Smooth muscle cell (in vitro differentiated cells): ENCODE measurements around the gene AMBRA1. TPM values are rescaled to one million over a fixed set of nuclear protein-coding genes. Genes with fewer than 3 reads are reported as not detected.
A peak's percentile ranks its signal among the peaks of the same experiment; 100 is the strongest.

Source experiments
- DNase-seq: peaks from one replicate; lab custom pipeline; 2025; ENCODE audit not compliant: unreplicated experiment; lab: John Stamatoyannopoulos, UW
- H2AFZ ChIP-seq: fragments of 200-600 bp; sonication (generic); 2 replicates; pipeline ENCODE4 v1.6.0; 2016; ENCODE audit warnings: antibody characterized with exemption, low read depth, mild to moderate bottlenecking
- H3F3A ChIP-seq: fragments of 200-600 bp; sonication (generic); 2 replicates; pipeline ENCODE4 v1.6.0; 2017; ENCODE audit warnings: antibody characterized with exemption, low read depth
- H3K27ac ChIP-seq: fragments of 200-600 bp; sonication (generic); 2 replicates; pipeline ENCODE4 v1.5.1; 2016; ENCODE audit warnings: low read depth, mild to moderate bottlenecking
- H3K27me3 ChIP-seq: fragments of 200-600 bp; sonication (generic); 2 replicates; pipeline ENCODE4 v1.6.1; 2016; ENCODE audit warnings: low read depth, mild to moderate bottlenecking
- H3K36me3 ChIP-seq: fragments of 200-600 bp; sonication (generic); 2 replicates; pipeline ENCODE4 v1.5.1; 2016; ENCODE audit warnings: low read depth
- H3K4me1 ChIP-seq: fragments of 200-600 bp; sonication (generic); 2 replicates; pipeline ENCODE4 v1.5.1; 2016; ENCODE audit warnings: low read depth
- H3K4me2 ChIP-seq: fragments of 200-600 bp; sonication (generic); 2 replicates; pipeline ENCODE4 v1.6.0; 2016; ENCODE audit warnings: mild to moderate bottlenecking
- H3K4me3 ChIP-seq: fragments of 200-600 bp; sonication (generic); 2 replicates; pipeline ENCODE4 v1.5.1; 2016; ENCODE audit warnings: mild to moderate bottlenecking
- H3K79me2 ChIP-seq: fragments of 200-600 bp; sonication (generic); 2 replicates; pipeline ENCODE4 v1.6.0; 2016; ENCODE audit warnings: low read depth, mild to moderate bottlenecking
- H3K9ac ChIP-seq: fragments of 200-600 bp; sonication (generic); 2 replicates; pipeline ENCODE4 v1.6.0; 2016; ENCODE audit warnings: low read depth
- H3K9me3 ChIP-seq: fragments of 200-600 bp; sonication (generic); replicated peaks from 2 replicates; pipeline ENCODE4 v1.5.1; 2016; ENCODE audit warnings: low read depth
- H4K20me1 ChIP-seq: fragments of 200-600 bp; sonication (generic); 2 replicates; pipeline ENCODE4 v1.6.0; 2016; ENCODE audit warnings: low read depth
- WGBS: methylation state at CpG from one replicate; pipeline ENCODE4 v1.1.7; 2016; ENCODE audit warnings: low lambda C conversion rate; 5-methylcytosine and 5-hydroxymethylcytosine counted together
- polyA plus RNA-seq: library from polyadenylated mRNA; unstranded; fragments of >200 nt; fragmentation: Nextera tagmentation; extraction: Ambion mirVana; gene quantifications from 2 replicates; pipeline ENCODE4 v1.2.1, GENCODE V29; 2016
- total RNA-seq: library from RNA; depleted of rRNA; stranded (reverse); fragments of >200 nt; gene quantifications from 2 replicates; pipeline ENCODE4 v1.2.3, GENCODE V29; 2014
- TF ChIP-seq, protein P1 (sequence below): fragments of 200-600 bp; sonication (generic); IDR thresholded peaks from 2 replicates; pipeline ENCODE4 v1.5.1; 2017; ENCODE audit warnings: borderline replicate concordance, mild to moderate bottlenecking, antibody characterized with exemption; ENCODE audit not compliant: insufficient read depth, poor library complexity, severe bottlenecking

AMBRA1 gene
- total and polyA plus RNA-seq, 2 experiments from 2014 or later = 10.3 to 38.3 TPM

- Histone ChIP-seq H3K79me2 (no peaks in the 10 kb centered on the region), H4K20me1 (peaks cover 26% of the 10 kb centered on the region), H3K27ac (no peak overlapping the region), H3K4me3 (peak overlapping the region; percentile 55), H3K9me3 (no peaks in the 10 kb centered on the region), H3K4me1 (peaks cover 19% of the 10 kb centered on the region), H3F3A (no peaks in the 10 kb centered on the region), H2AFZ (no peak overlapping the region), H3K9ac (no peak overlapping the region), H3K4me2 (peak overlapping the region; percentile 91), H3K27me3 (peaks cover 34% of the 10 kb centered on the region), H3K36me3 (no peaks in the 10 kb centered on the region)
- peak; percentile 62 for DNase-seq
- TF ChIP-seq, protein P1, sequence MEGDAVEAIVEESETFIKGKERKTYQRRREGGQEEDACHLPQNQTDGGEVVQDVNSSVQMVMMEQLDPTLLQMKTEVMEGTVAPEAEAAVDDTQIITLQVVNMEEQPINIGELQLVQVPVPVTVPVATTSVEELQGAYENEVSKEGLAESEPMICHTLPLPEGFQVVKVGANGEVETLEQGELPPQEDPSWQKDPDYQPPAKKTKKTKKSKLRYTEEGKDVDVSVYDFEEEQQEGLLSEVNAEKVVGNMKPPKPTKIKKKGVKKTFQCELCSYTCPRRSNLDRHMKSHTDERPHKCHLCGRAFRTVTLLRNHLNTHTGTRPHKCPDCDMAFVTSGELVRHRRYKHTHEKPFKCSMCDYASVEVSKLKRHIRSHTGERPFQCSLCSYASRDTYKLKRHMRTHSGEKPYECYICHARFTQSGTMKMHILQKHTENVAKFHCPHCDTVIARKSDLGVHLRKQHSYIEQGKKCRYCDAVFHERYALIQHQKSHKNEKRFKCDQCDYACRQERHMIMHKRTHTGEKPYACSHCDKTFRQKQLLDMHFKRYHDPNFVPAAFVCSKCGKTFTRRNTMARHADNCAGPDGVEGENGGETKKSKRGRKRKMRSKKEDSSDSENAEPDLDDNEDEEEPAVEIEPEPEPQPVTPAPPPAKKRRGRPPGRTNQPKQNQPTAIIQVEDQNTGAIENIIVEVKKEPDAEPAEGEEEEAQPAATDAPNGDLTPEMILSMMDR = no peak
- WGBS = 3% methylated on average over 63 of the region's 71 CpGs
Measured at GRCh38 chr11:46392421-46393230, 201.2 kb downstream of the AMBRA1 start.

DNA sequence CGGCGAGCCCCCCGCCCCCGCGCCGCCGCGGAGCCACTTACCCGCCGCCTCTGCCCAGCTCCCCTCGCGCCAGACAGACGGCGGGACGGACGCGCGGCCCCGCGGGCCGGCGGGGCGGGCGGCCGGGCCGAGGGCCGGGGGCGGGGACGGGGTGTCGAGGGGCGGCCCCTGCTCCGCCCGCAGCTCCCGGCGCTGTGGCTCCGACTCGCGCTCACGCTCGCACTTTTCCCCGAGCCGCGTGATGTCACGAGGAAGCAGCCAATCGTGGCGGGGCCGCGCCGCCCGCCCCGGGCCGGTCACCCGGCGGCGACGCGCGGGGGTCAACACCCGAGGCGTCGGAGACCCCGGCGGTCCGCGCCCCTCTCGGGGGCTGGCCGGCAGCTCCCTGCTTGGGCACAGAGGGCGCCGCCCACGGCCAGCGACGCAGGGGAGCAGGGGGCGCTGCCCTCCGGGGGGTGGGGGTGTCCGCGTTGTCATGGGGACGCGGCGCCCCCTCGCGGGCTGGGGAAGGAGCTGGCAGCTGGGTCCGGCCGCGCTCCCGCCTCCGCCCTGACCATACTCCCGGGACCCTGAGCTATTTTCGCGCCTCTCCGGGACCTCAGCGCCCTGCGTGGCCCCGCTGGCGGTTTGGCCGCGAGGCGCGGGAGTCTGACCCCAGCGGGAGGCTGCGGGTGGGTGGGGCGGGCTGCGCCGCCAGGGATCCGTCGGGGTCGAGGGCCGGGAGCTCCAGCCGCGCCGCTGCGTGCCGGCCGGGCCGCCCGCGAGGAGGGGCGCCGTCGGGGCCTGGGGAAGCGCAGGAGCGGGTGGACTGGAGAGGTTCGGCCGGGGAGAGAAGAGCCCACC, 202.0 kb downstream of the AMBRA1 start, which contains the start of gene CHRM4:
Gene CHRM4, minus strand, starts transcription at position 199 of the 843 bp plus-strand sequence. CDS start 5,219 bp downstream, outside the sequence.
- Histone ChIP-seq H3K27ac (no peak within 1 kb of the TSS), H3K9ac (no peak within 1 kb of the TSS), H3K27me3 (peaks cover 34% of the 10 kb centered on the region), H3K4me3 (peak within 1 kb of the TSS; percentile 55), H2AFZ (no peak within 1 kb of the TSS), H3K9me3 (no peaks in the 10 kb centered on the region), H4K20me1 (peaks cover 31% of the 10 kb centered on the region), H3K4me2 (peak within 1 kb of the TSS; percentile 91), H3K79me2 (no peaks in the 10 kb centered on the region), H3F3A (no peaks in the 10 kb centered on the region), H3K36me3 (no peaks in the 10 kb centered on the region), H3K4me1 (peaks cover 19% of the 10 kb centered on the region)
- TF ChIP-seq, protein P1 = peak; percentile 57
- no peak for DNase-seq
- WGBS = 1% methylated on average over 45 of the region's 123 CpGs

DNA sequence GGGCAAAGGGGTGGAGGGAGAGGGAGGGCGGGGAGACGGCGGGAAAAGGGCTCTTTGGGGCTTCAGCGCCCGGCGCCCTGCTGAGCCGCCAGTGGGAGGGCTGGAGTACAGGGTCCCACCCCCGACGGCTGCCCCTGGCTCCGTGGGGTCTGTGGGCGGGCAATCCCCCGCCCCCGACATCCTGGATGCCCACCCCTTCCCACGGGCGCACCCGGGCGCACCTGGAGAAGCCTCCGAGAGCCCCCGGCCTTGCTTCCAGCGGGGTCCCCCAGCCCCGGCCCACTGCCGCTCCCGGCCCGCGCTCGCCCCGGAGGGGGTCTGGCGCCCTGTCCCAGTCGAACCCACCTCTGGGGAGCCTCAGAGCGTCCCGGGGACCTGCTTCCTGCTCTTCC, 202.6 kb downstream of the AMBRA1 start:
- TF ChIP-seq, protein P1 = no peak
- H3K9me3 ChIP-seq = no peaks in the 10 kb centered on the region
- H3K27ac ChIP-seq = no peak overlapping the region
- peaks cover 19% of the 10 kb centered on the region for H3K4me1 ChIP-seq
- no peaks in the 10 kb centered on the region for H3F3A ChIP-seq
- H3K4me3 ChIP-seq = peak overlapping the region; percentile 55
- WGBS = 0% methylated on average over 3 of the region's 31 CpGs
- no peak for DNase-seq
- H4K20me1 ChIP-seq = peaks cover 31% of the 10 kb centered on the region
- no peak overlapping the region for H2AFZ ChIP-seq
- H3K79me2 ChIP-seq = no peaks in the 10 kb centered on the region
- H3K4me2 ChIP-seq = peak overlapping the region; percentile 91
- H3K27me3 ChIP-seq = peaks cover 34% of the 10 kb centered on the region
- H3K9ac ChIP-seq = no peak overlapping the region
- no peaks in the 10 kb centered on the region for H3K36me3 ChIP-seq
